Measurements from ENCODE around the gene MAP3K10. TPM values are rescaled to one million over a fixed set of nuclear protein-coding genes. Genes with fewer than 3 reads are reported as not detected.

MAP3K10 gene
- total RNA-seq, 3 donors from 2014 or later: 11.0 to 23.3 (median 12.2) TPM

GRCh38 chr19:40252395-40252794, 61.2 kb downstream of the MAP3K10 start:
- no peak for TF ChIP-seq CTCF (IDR thresholded peaks at IDR 0.05)
- H3K4me1 ChIP-seq (ENCODE audit: low read depth): no peaks in the 10 kb centered on the region
- H3K36me3 ChIP-seq (ENCODE audit: low read depth): no peaks in the 10 kb centered on the region
- ATAC-seq (no peak), DNase-seq (no peak)
- no peak overlapping the region for H3K4me3 ChIP-seq
- intact Hi-C loops (cut with DNase I, micrococcal nuclease): no loop called here
- H3K9me3 ChIP-seq: no peaks in the 10 kb centered on the region

DNA sequence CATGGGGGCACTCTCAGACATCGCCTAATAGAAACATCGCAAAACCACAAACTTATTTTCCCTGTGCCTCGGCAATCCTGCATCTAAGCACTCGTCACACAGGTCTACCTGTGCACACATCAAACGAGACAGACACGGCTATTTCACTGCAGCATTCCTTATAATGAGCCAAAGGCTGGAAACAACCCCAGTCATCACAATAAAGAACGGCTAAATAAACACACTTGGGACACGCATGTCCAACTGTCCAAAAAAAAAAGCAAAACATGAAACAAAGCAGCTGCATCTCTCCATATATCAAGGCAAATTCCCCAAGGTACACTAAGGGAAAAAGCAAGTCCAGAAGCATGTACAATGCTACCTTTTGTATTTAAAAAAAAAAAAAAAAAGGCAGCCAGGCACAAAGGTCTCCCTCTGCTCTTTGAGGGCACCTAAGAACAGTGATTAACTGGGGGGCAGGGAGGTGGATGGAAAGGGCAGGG, 62.4 kb downstream of the MAP3K10 start:
- Histone ChIP-seq H3K36me3 (ENCODE audit: low read depth) (no peaks in the 10 kb centered on the region), H3K4me1 (ENCODE audit: low read depth) (no peaks in the 10 kb centered on the region), H3K4me3 (no peak overlapping the region), H3K9me3 (no peaks in the 10 kb centered on the region)
- DNase-seq (no peak), ATAC-seq (no peak)
- intact Hi-C loops (cut with DNase I, micrococcal nuclease): no loop called here
- TF ChIP-seq CTCF (IDR thresholded peaks at IDR 0.05): no peak

- DNase-seq (no peak), ATAC-seq (no peak)
- Histone ChIP-seq H3K4me1 (ENCODE audit: low read depth) (no peaks in the 10 kb centered on the region), H3K9me3 (no peaks in the 10 kb centered on the region), H3K4me3 (no peak overlapping the region), H3K36me3 (ENCODE audit: low read depth) (no peaks in the 10 kb centered on the region)
- no peak for TF ChIP-seq CTCF (IDR thresholded peaks at IDR 0.05)
- intact Hi-C loops (cut with DNase I, micrococcal nuclease): no loop called here
Observed at GRCh38 chr19:40254714-40255418, 63.6 kb downstream of the MAP3K10 start.

- DNase-seq: no peak
- no peaks in the 10 kb centered on the region for H3K36me3 ChIP-seq (ENCODE audit: low read depth)
Observed at GRCh38 chr19:40255619-40256166, 64.5 kb downstream of the MAP3K10 start.

GRCh38 chr19:40256512-40256911, 65.3 kb downstream of the MAP3K10 start:
- Histone ChIP-seq H3K36me3 (ENCODE audit: low read depth) (no peaks in the 10 kb centered on the region), H3K4me3 (no peak overlapping the region), H3K9me3 (no peaks in the 10 kb centered on the region), H3K4me1 (ENCODE audit: low read depth) (no peaks in the 10 kb centered on the region)
- intact Hi-C loops (cut with DNase I, micrococcal nuclease): no loop called here
- ATAC-seq (no peak), DNase-seq (no peak)
- TF ChIP-seq CTCF (IDR thresholded peaks at IDR 0.05): no peak

More at GRCh38 chr19:40255619-40256166, 64.5 kb downstream of the MAP3K10 start:
- intact Hi-C loops (cut with DNase I, micrococcal nuclease): no loop called here
- Histone ChIP-seq H3K4me3 (no peak overlapping the region), H3K9me3 (no peaks in the 10 kb centered on the region), H3K4me1 (ENCODE audit: low read depth) (no peaks in the 10 kb centered on the region)
- TF ChIP-seq CTCF (IDR thresholded peaks at IDR 0.05): no peak
- ATAC-seq: no peak

Data from mucosa of descending colon (tissue), 3 donors.